Measurements from ENCODE around the gene NCBP3.

- TF ChIP-seq CTCF (IDR thresholded peaks at IDR 0.05) (no peak), EP300 (IDR thresholded peaks at IDR 0.05) (no peak)
Measured at GRCh38 chr17:3761918-3762380, 84.1 kb downstream of the NCBP3 start.
